ENCODE measurements around the gene DOCK3.
"Not testable (repeated sequence)": the region's sequence is repeated elsewhere in the genome, so short reads cannot be mapped to it uniquely, and the experiment has no call there.

DNA sequence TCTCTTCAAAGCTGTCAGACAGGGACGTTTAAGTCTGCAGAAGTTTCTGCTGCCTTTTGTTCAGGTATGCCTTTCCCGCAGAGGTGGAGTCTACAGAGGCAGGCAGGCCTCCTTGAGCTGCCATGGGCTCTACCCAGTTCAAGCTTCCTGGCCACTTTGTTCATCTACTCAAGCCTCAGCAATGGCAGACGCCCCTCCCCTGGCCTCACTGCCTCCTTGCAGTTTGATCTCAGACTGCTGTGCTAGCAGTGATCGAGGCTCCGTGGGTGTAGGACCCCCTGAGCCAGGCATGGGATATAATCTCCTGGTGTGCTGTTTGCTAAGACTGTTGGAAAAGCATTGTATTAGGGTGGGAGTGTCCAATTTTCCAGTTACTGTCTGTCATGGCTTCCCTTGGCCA lies 247.3 kb downstream of the DOCK3 start:
- not testable (repeated sequence) for TF ChIP-seq POLR2AphosphoS5, POLR2A, EP300 (IDR thresholded peaks at IDR 0.05)
- TF ChIP-seq, protein P1, sequence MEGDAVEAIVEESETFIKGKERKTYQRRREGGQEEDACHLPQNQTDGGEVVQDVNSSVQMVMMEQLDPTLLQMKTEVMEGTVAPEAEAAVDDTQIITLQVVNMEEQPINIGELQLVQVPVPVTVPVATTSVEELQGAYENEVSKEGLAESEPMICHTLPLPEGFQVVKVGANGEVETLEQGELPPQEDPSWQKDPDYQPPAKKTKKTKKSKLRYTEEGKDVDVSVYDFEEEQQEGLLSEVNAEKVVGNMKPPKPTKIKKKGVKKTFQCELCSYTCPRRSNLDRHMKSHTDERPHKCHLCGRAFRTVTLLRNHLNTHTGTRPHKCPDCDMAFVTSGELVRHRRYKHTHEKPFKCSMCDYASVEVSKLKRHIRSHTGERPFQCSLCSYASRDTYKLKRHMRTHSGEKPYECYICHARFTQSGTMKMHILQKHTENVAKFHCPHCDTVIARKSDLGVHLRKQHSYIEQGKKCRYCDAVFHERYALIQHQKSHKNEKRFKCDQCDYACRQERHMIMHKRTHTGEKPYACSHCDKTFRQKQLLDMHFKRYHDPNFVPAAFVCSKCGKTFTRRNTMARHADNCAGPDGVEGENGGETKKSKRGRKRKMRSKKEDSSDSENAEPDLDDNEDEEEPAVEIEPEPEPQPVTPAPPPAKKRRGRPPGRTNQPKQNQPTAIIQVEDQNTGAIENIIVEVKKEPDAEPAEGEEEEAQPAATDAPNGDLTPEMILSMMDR (IDR thresholded peaks at IDR 0.05): not testable (repeated sequence)
